ENCODE measurements around the gene TDRD10. TPM values are rescaled to one million over a fixed set of nuclear protein-coding genes. Genes with fewer than 3 reads are reported as not detected.

TDRD10 gene
- total and polyA plus RNA-seq, 2 donors from 2014 or later = 2.3 to 4.7 TPM

DNA sequence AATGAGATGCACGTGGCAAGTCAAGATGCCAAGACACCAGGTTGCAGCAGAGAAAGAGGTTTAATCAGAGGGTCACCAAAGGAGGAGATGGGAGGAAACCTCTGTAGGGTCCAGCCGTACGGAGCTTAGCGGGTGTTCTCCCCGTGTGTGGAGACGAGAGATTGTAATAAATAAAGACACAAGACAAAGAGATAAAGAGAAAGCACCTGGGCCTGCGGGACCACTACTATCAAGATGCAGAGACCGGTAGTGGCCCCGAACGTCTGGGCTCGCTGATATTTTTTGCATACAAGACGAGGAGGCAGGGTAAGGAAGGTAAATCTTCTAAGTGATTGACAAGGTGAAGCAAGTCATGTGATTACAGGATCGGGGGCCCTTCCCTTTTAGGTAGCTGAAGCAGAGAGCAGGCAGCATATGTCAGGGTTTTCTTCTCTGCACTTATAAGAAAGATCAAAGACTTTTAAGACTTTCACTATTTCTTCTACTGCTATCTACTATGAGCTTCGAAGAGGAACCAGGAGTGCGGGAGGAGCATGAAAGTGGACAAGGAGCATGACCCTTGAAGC lies 41.2 kb upstream of the TDRD10 start:
- FAIRE-seq (no peak), DNase-seq (no peak)
- intact Hi-C loops (cut with DNase I) = no loop called here
- Histone ChIP-seq H3K27ac (ENCODE audit: low read depth in 2 of 2, low read length in 2 of 2) (no peak overlapping the region), H3K9me3 (ENCODE audit: control insufficient read depth in 2 of 3, insufficient read depth in 1 of 3, low read length in 3 of 3) (no peaks in the 10 kb centered on the region), H3K9ac (ENCODE audit: low read length in 3 of 3) (no peak overlapping the region), H3K4me1 (ENCODE audit: control insufficient read depth in 2 of 3, insufficient read depth in 2 of 3, low read depth in 1 of 3, low read length in 3 of 3) (peaks cover 0 to 14% (median 9%) of the 10 kb centered on the region in 3 donors), H3K36me3 (ENCODE audit: control insufficient read depth in 2 of 3, insufficient read depth in 3 of 3, low read length in 3 of 3) (peaks cover 0 to 12% (median 2%) of the 10 kb centered on the region in 3 donors), H3K4me3 (ENCODE audit: low read length in 3 of 3) (no peak overlapping the region), H3K27me3 (ENCODE audit: control insufficient read depth, insufficient read depth, low read length) (no peaks in the 10 kb centered on the region)
- TF ChIP-seq, protein P1, sequence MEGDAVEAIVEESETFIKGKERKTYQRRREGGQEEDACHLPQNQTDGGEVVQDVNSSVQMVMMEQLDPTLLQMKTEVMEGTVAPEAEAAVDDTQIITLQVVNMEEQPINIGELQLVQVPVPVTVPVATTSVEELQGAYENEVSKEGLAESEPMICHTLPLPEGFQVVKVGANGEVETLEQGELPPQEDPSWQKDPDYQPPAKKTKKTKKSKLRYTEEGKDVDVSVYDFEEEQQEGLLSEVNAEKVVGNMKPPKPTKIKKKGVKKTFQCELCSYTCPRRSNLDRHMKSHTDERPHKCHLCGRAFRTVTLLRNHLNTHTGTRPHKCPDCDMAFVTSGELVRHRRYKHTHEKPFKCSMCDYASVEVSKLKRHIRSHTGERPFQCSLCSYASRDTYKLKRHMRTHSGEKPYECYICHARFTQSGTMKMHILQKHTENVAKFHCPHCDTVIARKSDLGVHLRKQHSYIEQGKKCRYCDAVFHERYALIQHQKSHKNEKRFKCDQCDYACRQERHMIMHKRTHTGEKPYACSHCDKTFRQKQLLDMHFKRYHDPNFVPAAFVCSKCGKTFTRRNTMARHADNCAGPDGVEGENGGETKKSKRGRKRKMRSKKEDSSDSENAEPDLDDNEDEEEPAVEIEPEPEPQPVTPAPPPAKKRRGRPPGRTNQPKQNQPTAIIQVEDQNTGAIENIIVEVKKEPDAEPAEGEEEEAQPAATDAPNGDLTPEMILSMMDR (IDR thresholded peaks at IDR 0.05; ENCODE audit: borderline replicate concordance, extremely low read depth, insufficient read depth) = no peak

DNA sequence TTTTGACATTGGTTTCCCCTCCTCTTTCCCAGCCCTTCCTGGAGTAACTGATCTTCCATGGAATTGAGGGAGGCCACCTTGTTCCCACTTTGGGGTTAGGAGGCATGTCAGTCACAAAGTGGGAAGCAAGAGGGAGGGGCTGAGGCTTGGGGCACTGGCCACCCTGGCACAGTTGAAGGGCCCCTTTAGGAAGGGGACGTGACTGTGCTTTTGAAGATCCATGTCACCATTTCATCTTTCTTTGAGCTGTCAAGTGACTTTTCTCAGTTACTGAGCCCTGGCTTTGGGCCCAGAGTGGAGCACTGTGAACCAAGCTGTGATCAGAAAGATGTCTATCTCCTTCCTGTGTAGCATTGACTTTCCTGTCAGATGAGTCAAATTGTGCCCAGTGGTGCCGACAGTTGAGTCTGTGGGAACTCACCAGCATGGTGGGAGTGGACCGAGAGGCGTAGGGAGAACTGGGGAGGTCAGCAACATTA lies 38.5 kb upstream of the TDRD10 start:
- H3K9me3 ChIP-seq (ENCODE audit: control insufficient read depth in 2 of 3, insufficient read depth in 1 of 3, low read length in 3 of 3) = no peaks in the 10 kb centered on the region
- H3K4me1 ChIP-seq (ENCODE audit: control insufficient read depth in 2 of 3, insufficient read depth in 2 of 3, low read depth in 1 of 3, low read length in 3 of 3) = peaks cover 0 to 14% (median 10%) of the 10 kb centered on the region in 3 donors
- no peaks in the 10 kb centered on the region for H3K27me3 ChIP-seq (ENCODE audit: control insufficient read depth, insufficient read depth, low read length)
- no peak for DNase-seq
- intact Hi-C loops (cut with DNase I) = no loop called here
- H3K27ac ChIP-seq (ENCODE audit: low read depth in 2 of 2, low read length in 2 of 2) = peak overlapping the region; percentile 18 to 81
- peaks cover 0 to 9% (median 2%) of the 10 kb centered on the region in 3 donors for H3K36me3 ChIP-seq (ENCODE audit: control insufficient read depth in 2 of 3, insufficient read depth in 3 of 3, low read length in 3 of 3)
- H3K9ac ChIP-seq (ENCODE audit: low read length in 3 of 3) = peak overlapping the region in 1 of 3 donors; percentile 5
- FAIRE-seq = no peak
- no peak overlapping the region for H3K4me3 ChIP-seq (ENCODE audit: low read length in 3 of 3)
- TF ChIP-seq, protein P1 (IDR thresholded peaks at IDR 0.05; ENCODE audit: borderline replicate concordance, extremely low read depth, insufficient read depth) = no peak

DNA sequence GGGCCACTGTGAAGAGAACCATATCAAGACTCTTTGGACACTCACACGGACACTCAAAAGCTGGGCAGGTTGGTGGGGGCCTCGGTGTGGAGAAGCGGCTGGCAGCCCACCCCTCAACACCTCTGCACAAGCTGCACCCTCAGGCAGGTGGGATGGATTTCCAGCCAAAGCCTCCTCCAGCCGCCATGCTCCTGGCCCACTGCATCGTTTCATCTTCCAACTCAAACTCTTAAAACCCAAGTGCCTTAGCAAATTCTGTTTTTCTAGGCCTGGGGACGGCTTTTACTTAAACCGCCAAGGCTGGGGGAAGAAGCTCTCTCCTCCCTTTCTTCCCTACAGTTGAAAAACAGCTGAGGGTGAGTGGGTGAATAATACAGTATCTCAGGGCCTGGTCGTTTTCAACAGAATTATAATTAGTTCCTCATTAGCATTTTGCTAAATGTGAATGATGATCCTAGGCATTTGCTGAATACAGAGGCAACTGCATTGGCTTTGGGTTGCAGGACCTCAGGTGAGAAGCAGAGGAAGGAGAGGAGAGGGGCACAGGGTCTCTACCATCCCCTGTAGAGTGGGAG lies 36.3 kb upstream of the TDRD10 start:
- Histone ChIP-seq H3K4me3 (ENCODE audit: low read length in 3 of 3) (no peak overlapping the region), H3K9ac (ENCODE audit: low read length in 3 of 3) (no peak overlapping the region), H3K27me3 (ENCODE audit: control insufficient read depth, insufficient read depth, low read length) (no peaks in the 10 kb centered on the region), H3K27ac (ENCODE audit: low read depth in 2 of 2, low read length in 2 of 2) (no peak overlapping the region), H3K36me3 (ENCODE audit: control insufficient read depth in 2 of 3, insufficient read depth in 3 of 3, low read length in 3 of 3) (peaks cover 0 to 13% (median 2%) of the 10 kb centered on the region in 3 donors), H3K4me1 (ENCODE audit: control insufficient read depth in 2 of 3, insufficient read depth in 2 of 3, low read depth in 1 of 3, low read length in 3 of 3) (peaks cover 0 to 14% (median 10%) of the 10 kb centered on the region in 3 donors), H3K9me3 (ENCODE audit: control insufficient read depth in 2 of 3, insufficient read depth in 1 of 3, low read length in 3 of 3) (no peaks in the 10 kb centered on the region)
- DNase-seq = no peak
- intact Hi-C loops (cut with DNase I) = no loop called here
- TF ChIP-seq, protein P1 (IDR thresholded peaks at IDR 0.05; ENCODE audit: borderline replicate concordance, extremely low read depth, insufficient read depth) = no peak
- FAIRE-seq = no peak
